Measurements from ENCODE around the gene RNFT1.
"Not testable (repeated sequence)": the region's sequence is repeated elsewhere in the genome, so short reads cannot be mapped to it uniquely, and the experiment has no call there.

RNFT1 gene

DNA sequence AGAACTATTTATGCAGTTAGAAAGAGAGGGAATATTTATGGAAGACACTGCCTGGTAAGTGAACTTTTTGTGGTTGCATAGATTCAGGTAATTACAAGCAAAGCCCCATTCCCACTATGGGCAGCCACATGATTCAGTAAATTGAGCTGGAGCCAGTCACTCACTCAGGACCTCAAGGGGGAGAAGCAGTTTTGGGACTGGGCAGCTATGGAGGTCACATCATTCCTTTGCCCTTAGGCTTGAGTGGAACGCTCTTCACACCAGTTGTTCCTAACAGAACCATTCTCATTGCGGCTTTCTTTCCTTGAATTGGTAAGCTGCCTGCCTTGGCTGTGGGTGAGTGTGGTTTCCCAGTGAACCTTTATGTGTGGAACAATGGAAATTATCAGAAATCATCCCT is 34.4 kb downstream of the RNFT1 start:
- not testable (repeated sequence) for FAIRE-seq

DNA sequence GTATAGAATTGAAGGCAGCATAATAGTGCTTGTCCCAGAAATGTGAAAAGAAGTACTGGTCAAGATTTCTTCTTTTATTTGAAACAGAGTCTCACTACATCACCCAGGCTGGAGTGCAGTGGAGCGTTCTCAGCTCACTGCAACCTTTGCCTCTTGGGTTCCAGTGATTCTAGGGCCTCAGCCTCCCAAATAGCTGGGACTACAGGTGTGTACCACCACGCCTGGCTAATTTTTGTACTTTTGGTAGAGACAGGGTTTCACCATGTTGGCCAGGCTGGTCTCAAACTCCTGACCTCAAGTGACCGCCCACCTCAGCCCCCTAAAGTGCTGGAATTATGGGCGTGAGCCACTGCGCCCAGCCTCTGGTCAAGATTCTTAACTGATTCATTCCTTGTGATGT is 43.9 kb downstream of the RNFT1 start:
- FAIRE-seq: not testable (repeated sequence)

DNA sequence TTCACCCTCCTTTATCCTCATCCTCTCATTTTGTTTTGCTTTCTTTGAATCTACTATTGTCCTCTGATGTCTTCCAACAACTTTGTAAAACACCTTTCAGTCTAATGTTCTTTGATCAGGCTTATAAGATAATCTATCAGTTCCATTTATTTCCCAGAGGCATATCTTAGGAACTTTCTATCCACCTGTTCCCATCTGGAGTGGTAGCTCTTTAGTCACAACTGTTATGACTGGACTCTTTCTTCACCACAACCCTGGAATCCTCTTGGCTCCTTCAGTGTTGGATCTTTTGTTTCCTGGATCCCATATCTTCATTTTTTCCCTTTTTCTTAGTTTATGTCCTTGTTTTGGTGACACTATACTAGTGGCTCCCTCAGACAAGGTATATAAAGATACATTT is 48.1 kb downstream of the RNFT1 start:
- FAIRE-seq: no peak

GRCh38 chr17:59914274-59914854 is 50.2 kb downstream of the RNFT1 start:
- peak; percentile 96 for FAIRE-seq

- no peak for FAIRE-seq
These were observed 57.1 kb downstream of the RNFT1 start for GRCh38 chr17:59907467-59907866.

DNA sequence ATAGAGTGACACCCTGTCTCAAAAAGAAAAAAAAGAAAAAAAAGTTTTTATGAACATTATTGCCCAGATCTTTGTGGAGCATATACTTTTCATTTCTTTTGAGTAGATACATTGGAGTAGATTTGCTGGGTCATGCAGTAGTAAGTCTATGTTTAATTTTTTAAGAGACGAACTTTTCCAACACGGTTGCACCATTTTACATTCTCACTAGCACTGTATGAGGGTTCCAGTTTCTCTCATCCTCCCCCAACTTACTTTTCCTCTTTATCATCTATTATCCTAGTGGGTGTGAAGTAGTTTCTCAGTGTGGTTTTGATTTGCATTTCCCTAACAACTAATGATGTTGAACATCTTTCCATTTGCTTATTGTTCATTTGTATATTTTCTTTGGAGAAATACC is 61.1 kb downstream of the RNFT1 start:
- no peak for FAIRE-seq
